GM03348 (cell line): ENCODE data around the gene NBPF8.
"Not testable (repeated sequence)": the region's sequence is repeated elsewhere in the genome, so short reads cannot be mapped to it uniquely, and the experiment has no call there.

Experiments
- DNase-seq: peaks from one replicate; pipeline ENCODE4 v3.0.0; 2012; ENCODE audit warnings: low spot score

The NBPF8 gene, protein sequence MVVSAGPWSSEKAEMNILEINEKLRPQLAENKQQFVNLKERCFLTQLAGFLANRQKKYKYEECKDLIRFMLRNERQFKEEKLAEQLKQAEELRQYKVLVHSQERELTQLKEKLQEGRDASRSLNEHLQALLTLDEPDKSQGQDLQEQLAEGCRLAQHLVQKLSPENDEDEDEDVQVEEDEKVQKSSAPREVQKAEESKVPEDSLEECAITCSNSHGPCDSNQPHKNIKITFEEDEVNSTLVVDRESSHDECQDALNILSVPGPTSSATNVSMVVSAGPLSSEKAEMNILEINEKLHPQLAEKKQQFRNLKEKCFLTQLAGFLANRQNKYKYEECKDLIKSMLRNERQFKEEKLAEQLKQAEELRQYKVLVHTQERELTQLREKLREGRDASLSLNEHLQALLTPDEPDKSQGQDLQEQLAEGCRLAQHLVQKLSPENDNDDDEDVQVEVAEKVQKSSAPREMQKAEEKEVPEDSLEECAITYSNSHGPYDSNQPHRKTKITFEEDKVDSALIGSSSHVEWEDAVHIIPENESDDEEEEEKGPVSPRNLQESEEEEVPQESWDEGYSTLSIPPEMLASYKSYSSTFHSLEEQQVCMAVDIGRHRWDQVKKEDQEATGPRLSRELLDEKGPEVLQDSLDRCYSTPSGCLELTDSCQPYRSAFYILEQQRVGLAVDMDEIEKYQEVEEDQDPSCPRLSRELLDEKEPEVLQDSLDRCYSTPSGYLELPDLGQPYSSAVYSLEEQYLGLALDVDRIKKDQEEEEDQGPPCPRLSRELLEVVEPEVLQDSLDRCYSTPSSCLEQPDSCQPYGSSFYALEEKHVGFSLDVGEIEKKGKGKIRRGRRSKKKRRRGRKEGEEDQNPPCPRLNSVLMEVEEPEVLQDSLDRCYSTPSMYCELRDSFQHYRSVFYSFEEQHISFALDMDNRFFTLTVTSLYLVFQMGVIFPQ

DNA sequence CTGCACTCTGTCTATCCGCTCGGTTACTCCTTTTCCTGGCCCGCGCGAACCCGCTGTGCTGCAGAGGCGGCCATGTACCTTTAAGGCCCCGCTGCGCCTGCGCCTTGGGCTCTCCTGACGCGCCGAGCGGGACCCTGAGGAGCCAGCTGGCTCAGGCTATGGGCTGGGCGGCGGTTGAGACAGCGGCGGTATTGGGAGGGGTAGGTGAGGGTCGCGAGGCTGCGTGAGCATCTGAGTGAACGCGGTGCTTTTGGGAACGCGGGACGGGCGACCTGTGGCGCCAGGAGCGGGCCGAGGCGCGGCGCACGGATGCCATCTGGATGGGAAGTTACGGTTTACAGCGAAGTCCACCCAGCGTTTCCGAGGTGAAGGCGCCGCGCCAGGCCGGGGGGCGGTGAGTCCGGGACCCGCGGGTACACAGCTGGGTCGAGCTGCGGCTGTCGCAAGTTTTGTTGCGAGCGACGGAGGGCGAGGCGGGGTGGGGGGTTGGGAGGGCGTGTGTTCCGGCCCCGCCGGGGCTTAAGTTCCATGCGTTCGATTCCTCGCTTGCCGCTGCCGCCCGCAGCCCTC lies at the start of gene NBPF8:
TSS of gene NBPF8 (plus strand) at position 125 of the 570 bp plus-strand sequence. CDS start 21,488 bp downstream, outside the sequence.
- not testable (repeated sequence) for DNase-seq

DNA sequence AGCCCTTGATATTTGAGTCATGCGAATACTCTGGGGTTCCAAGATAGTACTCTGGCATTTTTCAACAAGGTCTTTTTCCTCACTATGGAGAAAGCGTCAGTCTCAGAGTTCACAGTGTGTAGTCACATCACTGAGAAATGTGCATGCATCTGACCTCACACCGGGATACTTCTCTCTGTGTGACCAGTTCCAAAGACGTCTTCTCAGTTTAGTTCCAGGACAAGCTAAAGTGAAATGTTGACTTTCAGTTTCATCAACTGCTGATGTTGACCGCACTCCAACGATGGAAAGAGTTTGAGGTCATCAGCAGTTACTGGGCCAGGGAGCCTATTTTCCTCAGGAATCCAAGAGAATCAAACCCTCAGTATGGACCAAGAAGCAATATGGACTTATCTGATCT lies 47.1 kb upstream of the NBPF8 start:
- not testable (repeated sequence) for DNase-seq

DNA sequence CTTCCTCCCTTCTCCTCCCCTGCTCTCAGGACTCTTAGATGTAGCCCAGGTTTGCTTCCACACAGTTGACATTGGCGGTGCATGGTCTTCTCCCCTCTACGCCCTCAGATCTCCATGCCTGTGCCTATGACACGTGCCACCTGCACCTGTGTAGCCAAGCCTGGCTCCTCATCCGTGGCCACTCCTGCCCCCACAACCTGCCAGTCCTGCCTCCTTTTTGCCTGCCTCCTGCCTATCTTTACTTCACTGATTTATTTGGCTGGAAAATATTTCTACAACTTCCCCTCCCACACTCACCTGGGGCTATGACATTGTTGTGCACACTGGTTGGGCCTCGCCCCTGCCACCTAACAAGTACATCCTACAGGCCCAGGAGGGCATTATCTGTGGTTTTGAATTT lies 28.2 kb upstream of the NBPF8 start:
- not testable (repeated sequence) for DNase-seq

DNA sequence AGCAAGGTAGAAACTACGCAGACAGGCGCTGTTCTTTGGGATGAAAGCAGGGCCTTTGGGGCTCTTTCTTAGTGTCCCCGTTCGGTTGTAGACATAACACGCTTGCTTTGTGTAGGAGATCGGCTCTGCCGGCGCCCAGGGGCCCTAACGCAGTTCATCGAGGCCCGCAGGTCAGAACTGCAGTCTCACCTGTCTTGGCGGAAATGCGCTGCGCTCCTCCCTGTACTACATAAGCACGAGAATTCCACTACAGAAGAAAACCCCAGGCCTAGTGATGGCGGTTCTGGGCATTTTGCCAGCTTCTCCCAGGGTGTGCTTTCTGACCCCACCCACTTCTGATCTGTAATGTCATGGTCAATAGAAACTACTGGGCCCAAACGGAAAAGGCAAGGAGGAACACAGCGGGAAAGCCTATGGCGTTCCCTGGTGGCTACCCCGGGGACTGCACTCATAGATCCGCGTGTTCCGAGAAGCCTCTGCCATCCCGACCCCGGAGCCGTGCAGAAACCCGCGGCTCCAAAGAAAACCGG lies 26.2 kb upstream of the NBPF8 start:
- DNase-seq = not testable (repeated sequence)

- DNase-seq = not testable (repeated sequence)
Observed at GRCh38 chr1:120391365-120391764, 23.5 kb upstream of the NBPF8 start.

DNA sequence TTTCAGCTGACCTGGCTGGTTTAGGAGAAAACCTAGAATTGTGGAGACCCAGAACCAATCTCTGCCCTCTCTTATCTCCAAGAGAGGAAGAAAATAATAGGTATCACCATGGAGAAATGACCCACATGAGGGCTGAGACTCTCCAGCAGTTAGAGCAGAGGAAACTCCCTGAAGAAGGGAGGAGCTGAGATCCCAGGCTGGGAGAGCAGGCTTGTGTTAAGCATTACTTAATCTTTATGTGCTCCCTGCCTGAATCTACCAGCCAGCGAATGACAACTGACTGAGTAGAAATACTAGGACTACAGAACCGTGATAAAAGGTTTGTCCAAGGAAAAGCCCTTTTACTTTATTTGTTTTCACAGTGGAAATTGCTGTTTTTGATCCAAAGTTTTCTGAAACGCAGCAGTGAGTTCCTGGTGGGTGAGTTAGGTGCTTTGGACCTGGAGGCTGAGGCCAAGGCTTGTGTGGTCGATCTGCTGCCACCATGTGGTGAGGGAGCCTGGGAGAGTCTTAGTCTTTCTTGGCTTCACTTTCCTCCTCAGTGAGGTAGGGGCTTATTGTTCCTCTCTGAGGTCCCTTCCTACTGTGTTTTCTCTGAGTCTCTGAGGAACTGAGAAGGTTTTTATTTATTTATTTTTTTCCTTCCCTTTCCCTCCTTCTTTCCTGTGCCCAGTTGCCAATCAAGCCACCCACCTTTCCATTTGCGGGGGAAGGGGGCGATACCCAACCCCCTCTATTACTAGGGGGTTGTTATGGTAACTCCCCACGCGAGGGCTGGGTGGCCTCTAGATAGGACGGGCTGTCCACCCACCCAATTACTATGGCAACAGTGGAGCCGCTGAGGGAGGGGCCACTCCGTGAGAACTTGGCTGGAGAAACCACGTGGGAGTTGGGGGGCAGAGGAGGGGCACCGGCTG lies 21.3 kb upstream of the NBPF8 start:
- DNase-seq = peak; percentile 0

DNA sequence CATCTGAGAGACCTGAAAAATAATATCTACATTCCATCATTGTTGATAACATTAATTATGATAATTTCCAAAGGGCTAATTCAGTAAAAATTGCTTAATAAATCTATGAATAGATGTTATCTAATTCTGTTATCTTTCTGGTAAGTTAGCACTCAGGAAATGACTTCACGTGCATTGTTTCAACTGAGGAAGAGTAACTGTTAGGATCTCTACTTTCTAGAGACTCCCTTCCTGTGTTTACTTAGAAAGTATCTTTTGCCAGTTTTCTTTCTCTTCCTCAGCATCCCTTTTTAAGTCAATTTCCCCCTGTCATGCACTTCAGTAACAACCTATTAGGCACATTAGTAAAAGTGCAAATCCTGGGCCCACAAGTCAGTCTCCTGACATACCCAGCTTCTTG lies 9.5 kb upstream of the NBPF8 start:
- DNase-seq = not testable (repeated sequence)

DNA sequence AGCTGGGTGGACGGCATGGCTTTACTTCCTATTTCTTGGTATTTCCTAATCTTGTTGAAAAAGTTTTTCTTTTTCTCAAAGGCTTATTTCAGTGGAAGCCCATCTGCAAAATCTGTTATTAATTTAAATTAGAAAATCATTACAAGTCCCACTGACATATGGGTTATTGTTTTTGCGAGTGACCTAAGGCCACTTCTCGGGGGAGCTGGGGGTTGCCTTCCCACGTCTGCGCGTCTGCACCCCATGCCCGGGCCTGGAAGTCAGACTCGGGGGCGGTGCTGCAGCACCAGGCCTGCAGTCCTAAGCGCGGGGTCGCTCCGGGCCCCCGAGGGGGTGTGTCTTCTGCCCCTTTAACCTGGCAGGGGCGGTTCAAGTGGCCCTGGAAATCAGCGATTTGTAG lies 384 bp upstream of the NBPF8 start:
- DNase-seq = not testable (repeated sequence)

- peak; percentile 7 for DNase-seq
Observed at GRCh38 chr1:120415492-120415961, 692 bp downstream of the NBPF8 start.

- DNase-seq = not testable (repeated sequence)
Observed at GRCh38 chr1:120425063-120425462, 10.2 kb downstream of the NBPF8 start.

DNA sequence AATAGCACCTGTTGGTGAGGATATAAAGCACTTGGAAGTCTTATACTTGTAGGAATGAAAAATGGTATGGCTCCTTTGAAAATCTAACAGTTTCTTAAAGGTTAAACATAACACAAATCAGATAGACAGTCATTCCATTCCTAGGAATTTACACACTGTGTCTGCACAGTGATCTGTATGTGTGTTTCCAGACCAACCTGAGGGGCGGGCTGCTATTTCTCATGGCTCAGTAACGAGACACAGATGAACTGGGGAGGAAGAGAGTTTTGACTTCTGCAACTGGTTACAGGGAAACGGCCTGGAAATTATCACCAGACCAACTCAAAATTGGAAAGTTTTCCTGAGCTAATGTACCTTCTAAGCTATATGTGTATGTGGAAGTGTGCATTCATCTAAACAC lies 16.8 kb downstream of the NBPF8 start:
- DNase-seq = not testable (repeated sequence)

DNA sequence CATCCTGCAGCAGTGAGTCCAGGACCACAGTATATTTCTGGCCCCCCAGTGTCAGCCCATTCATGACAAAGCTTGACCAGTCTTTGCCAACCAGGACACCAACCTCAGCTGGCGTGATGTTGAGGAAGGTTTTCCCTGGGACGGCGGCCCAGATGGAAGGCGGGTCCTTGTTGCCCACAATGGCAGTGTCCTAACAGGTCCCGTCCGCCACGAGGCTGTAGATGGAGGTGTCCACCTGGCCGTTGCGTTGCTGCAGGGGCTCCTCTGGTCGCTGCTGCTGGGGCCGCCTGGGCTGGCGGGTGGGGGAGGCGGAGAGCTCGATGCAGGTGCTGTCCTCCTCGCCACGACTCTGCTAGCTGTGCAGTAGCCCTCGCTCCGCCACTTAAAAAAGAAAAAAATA lies 19.0 kb downstream of the NBPF8 start:
- not testable (repeated sequence) for DNase-seq

DNA sequence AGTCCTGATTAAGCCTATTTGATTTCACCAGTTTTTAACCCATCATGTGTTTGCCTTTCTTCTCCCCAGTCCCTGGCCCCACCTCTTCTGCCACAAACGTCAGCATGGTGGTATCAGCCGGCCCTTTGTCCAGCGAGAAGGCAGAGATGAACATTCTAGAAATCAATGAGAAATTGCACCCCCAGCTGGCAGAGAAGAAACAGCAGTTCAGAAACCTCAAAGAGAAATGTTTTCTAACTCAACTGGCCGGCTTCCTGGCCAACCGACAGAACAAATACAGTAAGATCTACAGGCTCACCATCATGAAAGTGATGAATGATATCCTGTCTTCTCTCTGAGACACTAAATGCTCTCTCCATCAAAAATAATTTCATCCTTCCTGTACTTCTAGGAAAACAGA lies 34.3 kb downstream of the NBPF8 start:
- not testable (repeated sequence) for DNase-seq
